OCI-LY1 (cell line): ENCODE data around the gene KRT75.

ENCODE experiments used
- H2AFZ ChIP-seq: fragments of 200-600 bp; sonication (generic), shearing (Covaris generic); 2 replicates; pipeline ENCODE4 v1.6.0; 2014; ENCODE audit warnings: antibody characterized with exemption, mild to moderate bottlenecking, low read length
- H3F3A ChIP-seq: fragments of 200-600 bp; sonication (generic), shearing (Covaris generic); 2 replicates; pipeline ENCODE4 v1.6.0; 2014; ENCODE audit warnings: mild to moderate bottlenecking, antibody characterized with exemption, low read length, moderate library complexity; ENCODE audit not compliant: insufficient read depth
- H3K27ac ChIP-seq: fragments of 200-600 bp; sonication (generic); 2 replicates; pipeline ENCODE4 v1.5.1; 2014; ENCODE audit warnings: low read length, mixed run types, mild to moderate bottlenecking, low read depth; ENCODE audit not compliant: poor library complexity, severe bottlenecking
- H3K27me3 ChIP-seq: fragments of 200-600 bp; sonication (generic); 2 replicates; pipeline ENCODE4 v1.6.0; 2014; ENCODE audit warnings: antibody characterized with exemption, mild to moderate bottlenecking, low read length, moderate library complexity; ENCODE audit not compliant: insufficient read depth
- H3K36me3 ChIP-seq: fragments of 200-600 bp; sonication (generic); 2 replicates; pipeline ENCODE4 v1.6.1; 2014; ENCODE audit warnings: mild to moderate bottlenecking, antibody characterized with exemption, low read length, moderate library complexity, mixed read lengths; ENCODE audit not compliant: insufficient read depth
- H3K4me1 ChIP-seq: fragments of 200-600 bp; sonication (generic); 2 replicates; pipeline ENCODE4 v1.5.1; 2014; ENCODE audit warnings: mild to moderate bottlenecking, low read length, moderate library complexity; ENCODE audit not compliant: insufficient read depth, severe bottlenecking
- H3K4me2 ChIP-seq: fragments of 200-600 bp; sonication (generic), shearing (Covaris generic); 2 replicates; pipeline ENCODE4 v1.6.1; 2014; ENCODE audit warnings: low read length
- H3K4me3 ChIP-seq: fragments of 200-600 bp; sonication (generic); 2 replicates; pipeline ENCODE4 v1.5.1; 2014; ENCODE audit warnings: low read length, low read depth, mild to moderate bottlenecking, mixed read lengths; ENCODE audit not compliant: poor library complexity, severe bottlenecking
- H3K79me2 ChIP-seq: fragments of 200-600 bp; shearing (Covaris generic); 2 replicates; pipeline ENCODE4 v1.6.1; 2016; ENCODE audit warnings: mixed run types, low read length, mixed read lengths; ENCODE audit not compliant: insufficient read depth
- H3K9ac ChIP-seq: fragments of 200-600 bp; sonication (generic), shearing (Covaris generic); 2 replicates; pipeline ENCODE4 v1.6.1; 2014; ENCODE audit warnings: mild to moderate bottlenecking, low read length, mixed read lengths
- H3K9me2 ChIP-seq: fragments of 200-600 bp; sonication (generic), shearing (Covaris generic); 2 replicates; pipeline ENCODE4 v1.6.1; 2014; ENCODE audit warnings: low read depth, mild to moderate bottlenecking, low read length, mixed read lengths
- H3K9me3 ChIP-seq: fragments of 200-600 bp; shearing (Covaris generic); 2 replicates; pipeline ENCODE4 v1.6.1; 2014; ENCODE audit warnings: low read length, mixed read lengths
- H4K20me1 ChIP-seq: fragments of 200-600 bp; sonication (generic), shearing (Covaris generic); 2 replicates; pipeline ENCODE4 v1.6.0; 2016; ENCODE audit warnings: mild to moderate bottlenecking, low read length; ENCODE audit not compliant: insufficient read depth
- CTCF ChIP-seq: fragments of 200-600 bp; sonication (generic), shearing (Covaris generic); IDR thresholded peaks from 2 replicates; pipeline ENCODE4 v1.5.1; 2017; ENCODE audit warnings: mild to moderate bottlenecking, antibody characterized with exemption, low read length, moderate library complexity, mixed read lengths
- EZH2 ChIP-seq: fragments of 200-600 bp; sonication (generic), shearing (Covaris generic); IDR thresholded peaks from 2 replicates; pipeline ENCODE4 v1.8.0; 2017; ENCODE audit warnings: borderline replicate concordance, mixed run types, mild to moderate bottlenecking, antibody characterized with exemption, low read length, moderate library complexity, mixed read lengths

Gene KRT75

GRCh38 chr12:52434081-52434733, at the start of gene KRT75:
Gene KRT75 (minus strand): TSS chr12:52434371. CDS start chr12:52434304, 67 bp downstream.
- Histone ChIP-seq H3K9me2 (no peaks in the 10 kb centered on the region), H3K27ac (no peak within 1 kb of the TSS), H3K27me3 (no peaks in the 10 kb centered on the region; the same call in 1 of the 2 replicates), H3K9ac (no peak within 1 kb of the TSS), H3K9me3 (no peaks in the 10 kb centered on the region), H4K20me1 (no peaks in the 10 kb centered on the region), H3K79me2 (no peaks in the 10 kb centered on the region), H3K4me3 (no peak within 1 kb of the TSS), H2AFZ (no peak within 1 kb of the TSS), H3K4me2 (no peak within 1 kb of the TSS), H3K4me1 (no peaks in the 10 kb centered on the region), H3F3A (no peaks in the 10 kb centered on the region), H3K36me3 (no peaks in the 10 kb centered on the region)
- no peak for TF ChIP-seq CTCF
- TF ChIP-seq EZH2 = no peak

- TF ChIP-seq EZH2 (no peak), CTCF (no peak)
- no peaks in the 10 kb centered on the region for H3K27me3 ChIP-seq
- no peaks in the 10 kb centered on the region for H3K36me3 ChIP-seq
- no peaks in the 10 kb centered on the region for H3K4me1 ChIP-seq
- H3K9me2 ChIP-seq = no peaks in the 10 kb centered on the region
- no peak overlapping the region for H3K27ac ChIP-seq
- no peak overlapping the region for H3K4me2 ChIP-seq
- no peak overlapping the region for H2AFZ ChIP-seq
- no peaks in the 10 kb centered on the region for H3K9me3 ChIP-seq
- no peak overlapping the region for H3K9ac ChIP-seq
- H3K4me3 ChIP-seq = no peak overlapping the region
- H3F3A ChIP-seq = no peaks in the 10 kb centered on the region
- no peaks in the 10 kb centered on the region for H4K20me1 ChIP-seq
- H3K79me2 ChIP-seq = no peaks in the 10 kb centered on the region
Observed at GRCh38 chr12:52480073-52480472, 45.9 kb upstream of the KRT75 start.

- H3K4me2 ChIP-seq = no peak overlapping the region
- H3F3A ChIP-seq = no peaks in the 10 kb centered on the region
- H2AFZ ChIP-seq = no peak overlapping the region
- TF ChIP-seq EZH2 (no peak), CTCF (no peak)
- H3K27me3 ChIP-seq = no peaks in the 10 kb centered on the region
- no peaks in the 10 kb centered on the region for H3K9me3 ChIP-seq
- no peak overlapping the region for H3K9ac ChIP-seq
- H3K79me2 ChIP-seq = no peaks in the 10 kb centered on the region
- H3K4me3 ChIP-seq = no peak overlapping the region
- no peaks in the 10 kb centered on the region for H4K20me1 ChIP-seq
- no peaks in the 10 kb centered on the region for H3K36me3 ChIP-seq
- H3K9me2 ChIP-seq = no peaks in the 10 kb centered on the region
- H3K4me1 ChIP-seq = no peaks in the 10 kb centered on the region
- H3K27ac ChIP-seq = no peak overlapping the region
Observed at GRCh38 chr12:52477651-52478050, 43.5 kb upstream of the KRT75 start.
